BLaER1 (cell line): ENCODE results near the gene PIK3AP1.
A peak's percentile ranks its signal among the peaks of the same experiment; 100 is the strongest.

Experiments
- H3K27ac ChIP-seq: shearing (Covaris generic); formaldehyde crosslinking; 2 replicates; pipeline ENCODE4 v1.8.1; 2022
- H3K27me3 ChIP-seq: shearing (Covaris generic); formaldehyde crosslinking; 2 replicates; pipeline ENCODE4 v1.8.1; 2022
- H3K36me3 ChIP-seq: shearing (Covaris generic); formaldehyde crosslinking; 2 replicates; pipeline ENCODE4 v1.8.1; 2022
- H3K4me1 ChIP-seq: shearing (Covaris generic); formaldehyde crosslinking; 2 replicates; pipeline ENCODE4 v1.8.1; 2022
- H3K4me2 ChIP-seq: shearing (Covaris generic); formaldehyde crosslinking; 2 replicates; pipeline ENCODE4 v1.8.1; 2022
- H3K4me3 ChIP-seq: shearing (Covaris generic); formaldehyde crosslinking; 2 replicates; pipeline ENCODE4 v1.8.1; 2022
- H3K9ac ChIP-seq: shearing (Covaris generic); formaldehyde crosslinking; 2 replicates; pipeline ENCODE4 v1.8.1; 2022
- H3K9me3 ChIP-seq: shearing (Covaris generic); formaldehyde crosslinking; 2 replicates; pipeline ENCODE4 v1.8.1; 2022
- H4K20me1 ChIP-seq: shearing (Covaris generic); formaldehyde crosslinking; 2 replicates; pipeline ENCODE4 v1.8.1; 2022
- Cebpa-rat ChIP-seq: shearing (Covaris generic); IDR thresholded peaks from 2 replicates; pipeline ENCODE4 v1.8.1; 2022

Gene PIK3AP1

DNA sequence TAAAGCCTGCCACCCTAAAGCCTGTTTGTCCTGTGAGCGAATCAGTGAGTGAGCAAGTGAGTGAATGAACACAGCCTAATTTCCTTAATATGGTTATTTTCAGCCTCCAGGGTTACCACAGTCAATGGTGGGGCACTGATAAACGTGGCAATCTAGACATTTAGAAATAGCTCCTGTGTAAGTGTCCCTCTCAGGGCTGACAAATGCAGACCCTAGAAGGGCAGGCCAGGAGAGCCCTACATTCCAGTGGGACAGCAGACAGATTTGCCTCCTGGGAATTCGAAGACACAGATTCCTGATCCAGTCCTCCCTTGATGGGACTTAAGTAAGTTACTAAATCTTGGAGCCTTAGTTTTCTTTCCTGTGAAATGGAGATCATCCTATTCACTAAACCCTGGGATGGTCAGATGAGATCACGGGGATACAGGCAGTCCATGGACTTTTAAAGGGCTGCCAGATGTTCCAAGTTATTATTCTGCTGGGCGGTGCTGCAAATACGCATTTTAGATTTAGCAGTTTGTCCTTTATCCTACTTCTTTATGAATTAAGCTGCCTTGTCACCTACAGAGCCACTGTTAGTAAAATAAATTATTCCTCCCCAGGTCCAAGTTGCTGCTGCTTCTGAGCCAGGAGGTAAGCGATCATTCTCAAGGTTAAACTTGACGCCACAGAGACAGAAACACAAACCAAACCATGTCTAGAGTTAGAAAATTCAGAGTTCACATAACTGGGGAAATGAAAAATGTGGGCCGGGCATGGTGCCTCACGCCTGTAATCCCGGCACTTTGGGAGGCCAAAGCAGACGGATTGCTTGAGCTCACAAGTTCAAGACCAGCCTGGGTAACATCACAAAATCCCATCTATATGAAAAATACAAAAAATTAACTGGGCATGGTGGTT lies 78.7 kb downstream of the PIK3AP1 start:
- Histone ChIP-seq H3K27ac (peak overlapping the region; percentile 35; the same call in 1 of the 2 replicates), H3K9me3 (no peaks in the 10 kb centered on the region), H3K36me3 (peaks cover 98% of the 10 kb centered on the region), H3K9ac (peak overlapping the region; percentile 5; the same call in 1 of the 2 replicates), H3K4me3 (no peak overlapping the region), H4K20me1 (peaks cover 82% of the 10 kb centered on the region), H3K4me2 (peak overlapping the region; percentile 48), H3K27me3 (no peaks in the 10 kb centered on the region), H3K4me1 (peaks cover 65% of the 10 kb centered on the region)
- no peak for TF ChIP-seq Cebpa-rat

DNA sequence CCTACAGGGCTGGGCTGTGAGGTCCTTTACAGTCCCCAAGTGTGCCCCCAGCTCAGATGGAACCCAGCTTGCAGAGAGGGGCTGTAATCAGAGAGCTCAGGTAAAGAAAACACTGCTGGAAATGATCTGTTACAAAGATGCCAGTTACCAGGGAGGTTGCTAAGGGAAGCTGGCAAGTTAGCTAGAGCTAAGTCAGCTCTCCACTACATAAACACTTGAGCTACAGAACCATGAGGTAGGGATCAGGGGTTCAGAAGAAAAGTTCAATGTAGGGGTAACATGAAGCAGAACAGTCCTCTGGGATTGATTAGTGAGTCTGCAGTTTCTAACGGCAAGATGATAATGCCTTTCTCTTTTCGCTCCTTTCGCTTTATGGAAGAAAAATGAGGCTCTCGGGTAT lies 80.4 kb downstream of the PIK3AP1 start:
- Histone ChIP-seq H3K27ac (peak overlapping the region; percentile 14; the same call in 1 of the 2 replicates), H3K4me1 (peaks cover 57% of the 10 kb centered on the region), H3K4me3 (no peak overlapping the region), H4K20me1 (peaks cover 72% of the 10 kb centered on the region), H3K9me3 (no peaks in the 10 kb centered on the region), H3K36me3 (peaks cover 97% of the 10 kb centered on the region), H3K27me3 (no peaks in the 10 kb centered on the region), H3K4me2 (no peak overlapping the region), H3K9ac (no peak overlapping the region)
- no peak for TF ChIP-seq Cebpa-rat

DNA sequence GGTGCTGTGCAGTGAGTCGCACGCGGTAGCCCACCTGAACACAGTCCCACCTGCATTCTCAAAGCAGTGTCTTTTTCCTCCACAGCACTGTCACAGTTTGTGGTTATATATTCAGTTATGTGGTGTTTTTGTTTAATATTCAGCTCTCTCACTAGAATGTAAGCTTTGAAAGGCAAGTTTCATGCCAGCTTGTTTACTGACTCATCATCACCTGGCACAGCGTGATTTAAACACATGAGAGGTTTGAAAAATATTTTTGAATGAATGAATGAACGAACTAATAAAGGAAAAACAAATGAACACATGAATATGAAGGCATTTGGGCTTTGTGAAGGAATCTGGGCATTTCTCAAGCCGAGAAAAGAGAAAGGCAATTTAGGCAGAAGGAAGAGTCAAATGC lies 81.6 kb downstream of the PIK3AP1 start:
- Histone ChIP-seq H4K20me1 (peaks cover 72% of the 10 kb centered on the region), H3K36me3 (peaks cover 97% of the 10 kb centered on the region)

DNA sequence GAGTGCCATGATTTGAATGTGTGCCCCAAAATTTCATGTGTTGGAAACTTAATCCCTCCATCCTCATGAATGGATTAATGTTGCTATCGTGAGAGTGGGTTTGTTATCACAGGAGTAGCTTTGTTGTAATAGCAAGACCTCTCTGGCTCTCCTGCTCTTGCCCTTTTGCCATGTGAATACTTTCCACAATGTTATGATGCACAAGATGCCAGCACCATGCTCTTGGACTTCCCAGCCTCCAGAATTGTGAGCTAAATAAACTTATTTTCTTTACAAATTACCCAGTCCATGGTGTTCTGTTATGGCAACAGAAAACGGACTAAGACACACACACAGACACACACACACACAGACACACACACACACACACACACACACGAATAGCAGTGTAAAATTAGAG lies 82.2 kb downstream of the PIK3AP1 start:
- Histone ChIP-seq H3K4me2 (no peak overlapping the region), H3K4me1 (peaks cover 40% of the 10 kb centered on the region), H3K9me3 (no peaks in the 10 kb centered on the region), H3K36me3 (peaks cover 96% of the 10 kb centered on the region), H3K9ac (no peak overlapping the region), H3K4me3 (no peak overlapping the region), H3K27me3 (no peaks in the 10 kb centered on the region), H3K27ac (no peak overlapping the region), H4K20me1 (peaks cover 66% of the 10 kb centered on the region)
- TF ChIP-seq Cebpa-rat: no peak

More for the DNA sequence above, 81.6 kb downstream of the PIK3AP1 start:
- no peak overlapping the region for H3K9ac ChIP-seq
- H3K27me3 ChIP-seq: no peaks in the 10 kb centered on the region
- H3K4me1 ChIP-seq: peaks cover 45% of the 10 kb centered on the region
- H3K4me3 ChIP-seq: no peak overlapping the region
- H3K4me2 ChIP-seq: no peak overlapping the region
- H3K9me3 ChIP-seq: no peaks in the 10 kb centered on the region
- no peak for TF ChIP-seq Cebpa-rat
- no peak overlapping the region for H3K27ac ChIP-seq

DNA sequence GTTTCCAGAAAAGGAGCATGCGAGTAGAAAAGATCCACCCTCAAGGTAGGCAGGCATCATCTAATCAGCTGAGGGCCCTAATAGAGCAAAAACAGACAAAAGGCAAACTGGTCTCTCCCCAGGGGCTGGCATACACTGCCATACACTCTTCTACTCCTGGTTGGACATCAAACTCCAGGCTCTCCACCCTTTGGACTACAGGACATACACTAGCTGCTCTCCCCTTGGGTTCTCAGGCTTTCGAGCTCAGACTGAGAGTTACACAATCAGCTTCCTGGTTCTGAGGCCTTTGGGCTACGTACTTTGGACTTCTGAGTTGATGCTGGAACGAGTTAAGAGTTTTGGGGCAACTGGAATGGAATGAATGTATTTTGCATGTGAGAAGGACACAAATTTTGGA lies 82.6 kb downstream of the PIK3AP1 start:
- Histone ChIP-seq H3K4me2 (no peak overlapping the region), H3K27ac (no peak overlapping the region), H3K27me3 (no peaks in the 10 kb centered on the region), H3K36me3 (peaks cover 96% of the 10 kb centered on the region), H4K20me1 (peaks cover 66% of the 10 kb centered on the region), H3K9ac (no peak overlapping the region), H3K9me3 (no peaks in the 10 kb centered on the region), H3K4me1 (peaks cover 37% of the 10 kb centered on the region), H3K4me3 (no peak overlapping the region)
- no peak for TF ChIP-seq Cebpa-rat

DNA sequence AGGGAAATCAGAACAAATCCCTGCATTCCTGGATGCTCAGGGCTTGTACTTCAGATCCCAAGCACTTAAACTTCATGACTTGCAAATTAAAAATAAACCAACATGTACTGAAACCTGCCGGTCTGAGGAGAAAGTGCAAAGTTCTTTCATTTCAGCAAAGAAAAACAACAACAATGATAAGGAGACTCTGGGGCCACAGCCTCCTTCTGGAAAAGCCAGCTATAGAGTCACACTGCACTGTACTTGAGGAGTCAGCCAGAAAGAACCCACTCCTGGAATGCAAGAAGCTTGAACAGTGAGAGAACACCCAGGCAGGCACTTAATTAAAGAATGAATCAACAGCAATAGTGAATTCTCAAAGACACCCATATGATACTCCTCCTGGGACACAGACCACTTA lies 83.8 kb downstream of the PIK3AP1 start:
- H3K9ac ChIP-seq: no peak overlapping the region

DNA sequence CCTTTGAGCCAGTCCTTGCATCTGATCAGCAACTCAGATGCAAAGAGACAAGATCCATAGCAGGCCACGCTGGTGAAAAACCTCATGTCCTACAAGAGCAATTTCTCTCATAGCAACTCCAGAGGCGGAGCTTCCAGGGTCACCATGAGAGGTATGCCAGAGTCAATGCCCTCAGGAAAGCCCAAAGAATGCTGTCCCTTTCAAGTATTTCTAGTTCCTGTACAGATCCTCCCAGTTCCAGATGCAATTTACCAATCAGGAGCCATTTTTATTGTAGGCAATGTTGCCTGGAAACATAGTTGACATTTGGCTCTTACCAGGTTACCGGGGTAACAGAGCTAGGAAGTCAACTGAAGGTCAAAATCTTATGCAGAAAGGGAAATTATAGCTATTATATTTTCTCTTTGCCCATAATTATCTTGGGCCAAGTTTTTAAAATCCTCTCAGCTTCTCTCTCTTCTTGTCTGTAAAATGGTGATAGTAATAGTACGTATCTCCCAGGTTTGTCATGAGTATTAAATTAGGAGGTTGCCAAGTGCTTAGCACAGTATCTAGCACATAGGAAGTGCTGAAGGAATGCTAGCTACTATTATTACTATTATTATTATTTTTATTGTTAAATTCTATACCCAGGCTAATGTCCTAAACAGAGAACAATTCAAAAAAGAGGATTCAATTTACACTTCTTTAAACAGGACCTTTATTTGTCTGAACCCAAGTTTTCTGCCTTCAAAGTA lies 87.2 kb downstream of the PIK3AP1 start:
- no peak for TF ChIP-seq Cebpa-rat
- Histone ChIP-seq H3K4me2 (no peak overlapping the region), H3K36me3 (peaks cover 95% of the 10 kb centered on the region), H3K4me1 (peaks cover 17% of the 10 kb centered on the region; the same call in 1 of the 2 replicates), H3K9me3 (no peaks in the 10 kb centered on the region), H3K27me3 (no peaks in the 10 kb centered on the region), H4K20me1 (peaks cover 55% of the 10 kb centered on the region), H3K9ac (no peak overlapping the region), H3K27ac (no peak overlapping the region), H3K4me3 (no peak overlapping the region)

More for the DNA sequence above, 83.8 kb downstream of the PIK3AP1 start:
- peaks cover 26% of the 10 kb centered on the region for H3K4me1 ChIP-seq
- peaks cover 96% of the 10 kb centered on the region for H3K36me3 ChIP-seq
- H3K27me3 ChIP-seq: no peaks in the 10 kb centered on the region
- no peak overlapping the region for H3K27ac ChIP-seq
- no peak overlapping the region for H3K4me3 ChIP-seq
- no peaks in the 10 kb centered on the region for H3K9me3 ChIP-seq
- peaks cover 68% of the 10 kb centered on the region for H4K20me1 ChIP-seq
- H3K4me2 ChIP-seq: no peak overlapping the region
- TF ChIP-seq Cebpa-rat: no peak

DNA sequence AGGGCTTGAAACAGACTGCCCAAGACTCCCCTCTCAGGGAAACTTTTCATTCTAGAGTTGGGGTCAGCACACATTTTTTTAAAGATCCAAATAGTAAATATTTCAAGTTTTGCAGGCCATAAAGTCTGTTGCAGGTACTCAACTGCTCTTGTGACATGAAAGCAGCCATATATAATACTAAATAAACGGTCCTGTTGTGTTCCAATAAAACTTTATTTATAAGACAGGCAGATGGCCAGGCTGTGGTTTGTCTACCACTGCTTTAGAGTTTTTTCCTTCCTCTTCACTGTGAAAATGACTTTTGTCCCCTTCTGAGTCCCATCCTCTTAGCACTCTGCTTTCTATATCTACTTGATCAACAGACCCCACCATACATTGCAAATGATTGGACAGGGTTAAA lies 93.0 kb downstream of the PIK3AP1 start:
- no peak overlapping the region for H3K4me2 ChIP-seq
- H3K4me1 ChIP-seq: no peaks in the 10 kb centered on the region
- no peaks in the 10 kb centered on the region for H3K27me3 ChIP-seq
- no peak overlapping the region for H3K27ac ChIP-seq
- H3K9me3 ChIP-seq: no peaks in the 10 kb centered on the region
- TF ChIP-seq Cebpa-rat: no peak
- H3K36me3 ChIP-seq: peaks cover 97% of the 10 kb centered on the region
- H4K20me1 ChIP-seq: peaks cover 59% of the 10 kb centered on the region
- H3K4me3 ChIP-seq: no peak overlapping the region
- no peak overlapping the region for H3K9ac ChIP-seq

DNA sequence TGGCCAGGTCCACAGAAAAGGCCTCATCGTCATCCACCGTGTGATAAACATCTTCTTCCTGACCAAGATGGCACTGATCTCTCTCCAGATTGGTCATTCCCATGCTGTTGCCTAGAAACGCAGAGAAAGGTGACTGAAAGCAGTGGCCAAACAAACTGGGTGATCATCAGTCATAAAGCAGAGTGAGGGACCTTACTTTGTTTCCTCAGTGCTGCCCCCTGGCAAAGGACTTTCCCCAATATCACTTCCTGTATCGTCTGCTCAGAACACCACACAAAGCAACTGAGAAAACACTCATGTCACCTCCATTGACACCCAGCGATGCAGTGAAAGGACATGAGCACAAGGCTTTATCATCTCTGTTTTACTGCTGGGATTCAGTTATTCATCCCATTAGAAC lies 93.5 kb downstream of the PIK3AP1 start:
- Histone ChIP-seq H3K27ac (no peak overlapping the region), H3K36me3 (peaks cover 97% of the 10 kb centered on the region), H3K27me3 (no peaks in the 10 kb centered on the region), H3K9ac (no peak overlapping the region), H3K4me3 (no peak overlapping the region), H4K20me1 (peaks cover 59% of the 10 kb centered on the region), H3K4me2 (no peak overlapping the region), H3K4me1 (no peaks in the 10 kb centered on the region), H3K9me3 (no peaks in the 10 kb centered on the region)
- TF ChIP-seq Cebpa-rat: no peak

DNA sequence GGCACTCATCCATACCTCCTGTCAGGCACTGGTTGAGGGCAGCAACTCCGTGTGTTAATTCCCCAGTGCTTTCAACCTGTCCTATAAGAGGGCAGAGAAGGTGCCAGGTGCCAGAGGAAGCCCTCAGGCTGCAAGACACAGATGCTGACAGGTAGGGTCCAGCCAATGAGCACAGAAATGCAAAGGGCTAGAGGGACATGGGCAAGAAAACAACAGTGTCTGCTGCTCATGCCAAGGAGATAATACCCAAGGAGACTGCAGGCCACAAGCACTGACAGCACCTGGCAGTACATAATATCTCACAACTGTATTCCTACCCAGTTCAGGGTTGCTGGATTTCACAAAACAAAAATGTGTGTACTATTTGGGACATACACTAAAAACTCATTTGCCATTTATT lies 95.1 kb downstream of the PIK3AP1 start:
- no peak overlapping the region for H3K4me2 ChIP-seq
- no peaks in the 10 kb centered on the region for H3K9me3 ChIP-seq
- no peaks in the 10 kb centered on the region for H3K4me1 ChIP-seq
- H3K27ac ChIP-seq: no peak overlapping the region
- peaks cover 97% of the 10 kb centered on the region for H3K36me3 ChIP-seq
- peaks cover 60% of the 10 kb centered on the region for H4K20me1 ChIP-seq
- H3K27me3 ChIP-seq: no peaks in the 10 kb centered on the region
- H3K9ac ChIP-seq: no peak overlapping the region
- no peak overlapping the region for H3K4me3 ChIP-seq
- no peak for TF ChIP-seq Cebpa-rat
